Measurements from ENCODE around the gene ATG3.

DNA sequence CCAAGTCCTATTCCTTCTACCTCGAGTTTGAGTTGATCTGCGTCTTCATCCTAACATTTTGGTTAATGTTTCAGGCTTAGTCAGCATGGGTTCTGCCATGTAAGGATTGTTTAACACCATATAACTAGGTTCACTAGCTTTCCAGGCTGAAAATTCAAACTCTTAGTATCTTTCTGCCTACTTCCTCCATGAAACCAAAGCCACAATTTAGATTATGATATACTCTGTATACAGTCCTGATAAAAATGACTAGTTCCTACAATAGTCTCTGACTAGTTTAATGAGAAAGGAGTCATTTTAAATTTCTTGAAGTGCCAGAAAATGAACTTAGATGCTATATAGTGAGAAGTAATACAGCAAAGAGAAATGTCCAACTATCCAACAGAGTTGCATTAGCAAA is 55.9 kb downstream of the ATG3 start:
- TF ChIP-seq TCF7L2 (IDR thresholded peaks at IDR 0.05; ENCODE audit: borderline replicate concordance, low read depth, low read length) (no peak), ZNF132 (tag by site-specific recombination; IDR thresholded peaks at IDR 0.05; ENCODE audit: borderline replicate concordance) (no peak)
